GM12873 (cell line): ENCODE results near the gene GRIN2C.

Experiments used
- CTCF ChIP-seq: IDR thresholded peaks from 2 replicates; pipeline ENCODE4 v1.5.1; 2012; ENCODE audit warnings: low read depth, mild to moderate bottlenecking, moderate library complexity, low read length, control low read depth; ENCODE audit not compliant: insufficient read depth; ENCODE audit errors: missing control alignments

GRIN2C gene

GRCh38 chr17:74833501-74834377 is 25.9 kb downstream of the GRIN2C start:
- no peak for TF ChIP-seq CTCF

GRCh38 chr17:74832421-74832820 is 27.3 kb downstream of the GRIN2C start:
- TF ChIP-seq CTCF = no peak

DNA sequence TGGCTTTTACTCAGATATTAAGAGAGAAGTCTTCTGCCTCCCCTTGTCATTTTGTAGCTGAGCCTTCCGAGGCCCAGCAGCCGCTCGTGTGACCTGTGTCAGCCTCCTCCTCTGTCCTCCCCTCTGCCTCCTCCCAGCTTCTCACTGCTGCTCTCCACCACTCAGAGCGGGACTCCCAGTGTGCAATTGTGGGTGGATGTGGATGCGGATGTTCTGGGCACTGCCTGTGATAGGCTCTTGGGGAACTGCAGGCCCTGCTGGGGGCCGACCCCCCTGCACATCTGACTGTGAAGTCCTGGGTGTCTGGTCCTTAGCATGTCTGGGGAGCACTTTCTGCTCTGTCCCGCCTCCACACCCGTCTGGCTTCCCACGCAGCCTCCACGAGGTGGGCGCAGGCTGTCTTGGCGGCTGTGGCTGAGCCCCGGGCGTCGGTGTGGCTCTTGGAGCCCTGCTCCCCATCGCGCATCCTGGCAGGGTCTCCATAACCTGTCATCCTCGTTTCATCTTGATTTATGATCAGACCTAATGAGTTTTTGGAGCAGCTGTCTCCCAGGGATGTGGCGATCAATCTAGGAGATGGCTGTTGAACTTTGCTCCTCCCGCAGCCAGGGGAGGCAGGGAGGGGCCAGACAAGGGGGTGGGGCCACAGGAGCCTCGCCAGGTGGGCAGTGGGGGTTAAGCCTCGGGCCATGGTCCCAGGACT is 28.1 kb downstream of the GRIN2C start:
- no peak for TF ChIP-seq CTCF

DNA sequence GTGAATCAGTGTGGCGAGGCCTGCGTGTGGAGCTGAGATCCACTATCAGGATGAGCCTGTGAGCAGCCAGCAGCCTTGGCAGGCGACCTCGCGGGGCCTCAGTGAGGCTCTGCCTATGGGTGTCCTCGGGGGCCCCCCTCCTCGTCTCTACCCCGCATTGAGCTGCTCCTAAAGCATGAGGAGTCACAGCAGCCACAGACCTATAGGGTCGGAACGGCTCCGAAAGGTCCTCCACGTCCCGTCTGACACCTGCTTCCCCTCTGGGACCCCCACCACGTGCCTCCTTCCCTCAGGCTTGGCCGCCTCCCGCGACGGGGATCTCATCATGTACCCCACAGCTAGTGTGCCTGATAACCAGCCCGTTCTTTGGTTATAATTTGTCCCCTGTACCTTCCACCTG is 28.8 kb downstream of the GRIN2C start:
- no peak for TF ChIP-seq CTCF

DNA sequence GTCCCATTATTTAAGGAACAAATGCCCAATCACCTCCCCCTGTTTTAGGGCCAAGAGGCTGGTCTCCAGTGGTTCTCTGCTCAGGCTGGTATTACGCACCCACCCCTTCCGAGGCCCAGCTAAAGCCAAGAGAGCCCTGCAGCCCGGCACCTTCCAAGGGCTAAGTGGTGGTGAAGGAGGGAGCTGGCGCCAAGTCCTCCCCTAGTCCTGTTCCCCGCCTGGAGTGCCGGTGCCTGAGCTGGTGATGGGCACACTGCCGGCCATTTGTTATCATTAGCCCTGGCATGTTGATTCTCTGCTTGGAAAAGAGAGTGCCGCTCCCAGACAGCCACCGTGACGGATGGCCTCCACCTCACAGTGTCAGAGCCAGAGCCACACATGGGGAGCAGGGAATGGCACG is 31.9 kb downstream of the GRIN2C start:
- no peak for TF ChIP-seq CTCF

GRCh38 chr17:74825952-74826719 is 33.5 kb downstream of the GRIN2C start:
- no peak for TF ChIP-seq CTCF
